ENCODE results near the gene DNAH2. TPM values are rescaled to one million over a fixed set of nuclear protein-coding genes. Genes with fewer than 3 reads are reported as not detected.

Gene DNAH2
- total RNA-seq, 1 donor: under 0.01 TPM

- Histone ChIP-seq H3K4me1 (ENCODE audit: insufficient read depth, low read length) (no peaks in the 10 kb centered on the region), H3K79me2 (ENCODE audit: insufficient read depth, low read length) (no peaks in the 10 kb centered on the region), H3K36me3 (ENCODE audit: insufficient read depth, low read length) (no peaks in the 10 kb centered on the region), H2AFZ (ENCODE audit: low read length) (no peak overlapping the region), H3K9me3 (ENCODE audit: low read depth, low read length) (no peaks in the 10 kb centered on the region), H3K4me2 (ENCODE audit: insufficient read depth, low read length) (no peak overlapping the region), H3K4me3 (ENCODE audit: insufficient read depth, low read length) (no peak overlapping the region), H3K27me3 (ENCODE audit: insufficient read depth, low read length) (peaks cover 10% of the 10 kb centered on the region), H3K27ac (ENCODE audit: low read depth, low read length) (no peak overlapping the region), H4K20me1 (ENCODE audit: insufficient read depth, low read length) (no peaks in the 10 kb centered on the region)
- DNase-seq (ENCODE audit: insufficient read length, low spot score, missing footprints): no peak
- no peak for TF ChIP-seq CTCF (IDR thresholded peaks at IDR 0.05; ENCODE audit: extremely low read depth, low read depth, low read length)
Observed at GRCh38 chr17:7816926-7817642, 99.5 kb downstream of the DNAH2 start.

GRCh38 chr17:7817643-7817964 is 100.1 kb downstream of the DNAH2 start:
- H3K27me3 ChIP-seq (ENCODE audit: insufficient read depth, low read length): peaks cover 10% of the 10 kb centered on the region
- H2AFZ ChIP-seq (ENCODE audit: low read length): no peak overlapping the region
- H3K36me3 ChIP-seq (ENCODE audit: insufficient read depth, low read length): no peaks in the 10 kb centered on the region
- H3K4me3 ChIP-seq (ENCODE audit: insufficient read depth, low read length): no peak overlapping the region
- H3K4me2 ChIP-seq (ENCODE audit: insufficient read depth, low read length): no peak overlapping the region
- H3K4me1 ChIP-seq (ENCODE audit: insufficient read depth, low read length): no peaks in the 10 kb centered on the region
- TF ChIP-seq CTCF (IDR thresholded peaks at IDR 0.05; ENCODE audit: extremely low read depth, low read depth, low read length): no peak
- H3K9me3 ChIP-seq (ENCODE audit: low read depth, low read length): no peaks in the 10 kb centered on the region
- DNase-seq (ENCODE audit: insufficient read length, low spot score, missing footprints): no peak
- no peaks in the 10 kb centered on the region for H3K79me2 ChIP-seq (ENCODE audit: insufficient read depth, low read length)
- no peaks in the 10 kb centered on the region for H4K20me1 ChIP-seq (ENCODE audit: insufficient read depth, low read length)
- no peak overlapping the region for H3K27ac ChIP-seq (ENCODE audit: low read depth, low read length)

- Histone ChIP-seq H3K79me2 (ENCODE audit: insufficient read depth, low read length) (no peaks in the 10 kb centered on the region), H3K27ac (ENCODE audit: low read depth, low read length) (no peak overlapping the region), H3K36me3 (ENCODE audit: insufficient read depth, low read length) (no peaks in the 10 kb centered on the region), H3K4me3 (ENCODE audit: insufficient read depth, low read length) (no peak overlapping the region), H3K4me1 (ENCODE audit: insufficient read depth, low read length) (no peaks in the 10 kb centered on the region), H3K27me3 (ENCODE audit: insufficient read depth, low read length) (peaks cover 10% of the 10 kb centered on the region), H2AFZ (ENCODE audit: low read length) (no peak overlapping the region), H4K20me1 (ENCODE audit: insufficient read depth, low read length) (no peaks in the 10 kb centered on the region), H3K9me3 (ENCODE audit: low read depth, low read length) (no peaks in the 10 kb centered on the region), H3K4me2 (ENCODE audit: insufficient read depth, low read length) (no peak overlapping the region)
- no peak for DNase-seq (ENCODE audit: insufficient read length, low spot score, missing footprints)
- TF ChIP-seq CTCF (IDR thresholded peaks at IDR 0.05; ENCODE audit: extremely low read depth, low read depth, low read length): no peak
Observed at GRCh38 chr17:7818026-7818425, 100.5 kb downstream of the DNAH2 start.

- no peak for TF ChIP-seq CTCF (IDR thresholded peaks at IDR 0.05; ENCODE audit: extremely low read depth, low read depth, low read length)
- H2AFZ ChIP-seq (ENCODE audit: low read length): no peak overlapping the region
Observed at GRCh38 chr17:7818746-7819645, 101.5 kb downstream of the DNAH2 start.

More at GRCh38 chr17:7818746-7819645, 101.5 kb downstream of the DNAH2 start:
- Histone ChIP-seq H3K4me2 (ENCODE audit: insufficient read depth, low read length) (no peak overlapping the region), H3K9me3 (ENCODE audit: low read depth, low read length) (no peaks in the 10 kb centered on the region), H3K27me3 (ENCODE audit: insufficient read depth, low read length) (peaks cover 10% of the 10 kb centered on the region), H3K4me3 (ENCODE audit: insufficient read depth, low read length) (no peak overlapping the region), H3K27ac (ENCODE audit: low read depth, low read length) (no peak overlapping the region), H3K36me3 (ENCODE audit: insufficient read depth, low read length) (no peaks in the 10 kb centered on the region), H3K79me2 (ENCODE audit: insufficient read depth, low read length) (no peaks in the 10 kb centered on the region), H4K20me1 (ENCODE audit: insufficient read depth, low read length) (no peaks in the 10 kb centered on the region), H3K4me1 (ENCODE audit: insufficient read depth, low read length) (no peaks in the 10 kb centered on the region)
- no peak for DNase-seq (ENCODE audit: insufficient read length, low spot score, missing footprints)

All from osteoblast (primary cell).